Measurements from ENCODE around the gene ECHS1. TPM values are rescaled to one million over a fixed set of nuclear protein-coding genes. Genes with fewer than 3 reads are reported as not detected.
A peak's percentile ranks its signal among the peaks of the same experiment; 100 is the strongest.
"Not testable (repeated sequence)": the region's sequence is repeated elsewhere in the genome, so short reads cannot be mapped to it uniquely, and the experiment has no call there.

Gene ECHS1
- total and polyA plus RNA-seq, 10 donors, result 29.8 to 81.2 (median 45.8) TPM

DNA sequence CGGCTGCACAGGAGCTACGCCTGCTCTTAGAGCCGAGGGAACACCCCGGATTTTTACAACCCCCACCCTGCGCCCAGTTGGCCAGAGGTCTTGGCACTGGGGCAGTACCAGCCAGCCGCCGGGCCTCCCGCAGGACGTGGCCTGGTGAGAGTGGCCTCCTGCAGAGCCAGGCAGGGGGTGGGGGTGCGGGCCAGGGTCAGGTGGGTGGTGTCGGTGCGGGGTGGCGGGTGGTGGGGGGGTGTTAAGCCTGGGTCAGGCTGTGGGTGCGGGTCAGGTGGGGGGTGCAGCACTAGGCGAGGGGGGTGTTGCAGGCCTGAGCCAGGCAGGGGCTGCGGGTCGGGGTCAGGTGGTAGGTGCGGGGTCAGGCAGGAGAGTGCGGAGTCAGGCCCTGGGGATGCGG lies 647 bp downstream of the ECHS1 start:
- peak; percentile 88 for DNase-seq
- peak overlapping the region in 4 of 8 donors; percentile 69 to 91 (median 76) for H3K4me3 ChIP-seq
- WGBS, 5 donors, result 47 to 60% (median 51%) methylated on average over 11 to 20 of the region's 20 CpGs
- intact Hi-C loops (cut with DNase I; ENCODE audit: low total_unique reads), result no loop called here
- peaks cover 0 to 40% (median 26%) of the 10 kb centered on the region in 6 donors for H3K36me3 ChIP-seq
- H3K27ac ChIP-seq, result peak overlapping the region in 2 of 8 donors; percentile 14 to 92
- no peaks in the 10 kb centered on the region for H3K9me3 ChIP-seq
- H3K27me3 ChIP-seq (replicated peaks in 1 of 7), result no peaks in the 10 kb centered on the region
- TF ChIP-seq POLR2AphosphoS5 (IDR thresholded peaks at IDR 0.05) (no peak), POLR2A (IDR thresholded peaks at IDR 0.05) (no peak)
- TF ChIP-seq, protein P1, sequence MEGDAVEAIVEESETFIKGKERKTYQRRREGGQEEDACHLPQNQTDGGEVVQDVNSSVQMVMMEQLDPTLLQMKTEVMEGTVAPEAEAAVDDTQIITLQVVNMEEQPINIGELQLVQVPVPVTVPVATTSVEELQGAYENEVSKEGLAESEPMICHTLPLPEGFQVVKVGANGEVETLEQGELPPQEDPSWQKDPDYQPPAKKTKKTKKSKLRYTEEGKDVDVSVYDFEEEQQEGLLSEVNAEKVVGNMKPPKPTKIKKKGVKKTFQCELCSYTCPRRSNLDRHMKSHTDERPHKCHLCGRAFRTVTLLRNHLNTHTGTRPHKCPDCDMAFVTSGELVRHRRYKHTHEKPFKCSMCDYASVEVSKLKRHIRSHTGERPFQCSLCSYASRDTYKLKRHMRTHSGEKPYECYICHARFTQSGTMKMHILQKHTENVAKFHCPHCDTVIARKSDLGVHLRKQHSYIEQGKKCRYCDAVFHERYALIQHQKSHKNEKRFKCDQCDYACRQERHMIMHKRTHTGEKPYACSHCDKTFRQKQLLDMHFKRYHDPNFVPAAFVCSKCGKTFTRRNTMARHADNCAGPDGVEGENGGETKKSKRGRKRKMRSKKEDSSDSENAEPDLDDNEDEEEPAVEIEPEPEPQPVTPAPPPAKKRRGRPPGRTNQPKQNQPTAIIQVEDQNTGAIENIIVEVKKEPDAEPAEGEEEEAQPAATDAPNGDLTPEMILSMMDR (IDR thresholded peaks at IDR 0.05 in 8 of 11, conservative IDR thresholded peaks at IDR 0.05 in 3 of 11), result no peak
- H3K4me1 ChIP-seq, result peaks cover 6 to 31% (median 21%) of the 10 kb centered on the region in 6 donors

DNA sequence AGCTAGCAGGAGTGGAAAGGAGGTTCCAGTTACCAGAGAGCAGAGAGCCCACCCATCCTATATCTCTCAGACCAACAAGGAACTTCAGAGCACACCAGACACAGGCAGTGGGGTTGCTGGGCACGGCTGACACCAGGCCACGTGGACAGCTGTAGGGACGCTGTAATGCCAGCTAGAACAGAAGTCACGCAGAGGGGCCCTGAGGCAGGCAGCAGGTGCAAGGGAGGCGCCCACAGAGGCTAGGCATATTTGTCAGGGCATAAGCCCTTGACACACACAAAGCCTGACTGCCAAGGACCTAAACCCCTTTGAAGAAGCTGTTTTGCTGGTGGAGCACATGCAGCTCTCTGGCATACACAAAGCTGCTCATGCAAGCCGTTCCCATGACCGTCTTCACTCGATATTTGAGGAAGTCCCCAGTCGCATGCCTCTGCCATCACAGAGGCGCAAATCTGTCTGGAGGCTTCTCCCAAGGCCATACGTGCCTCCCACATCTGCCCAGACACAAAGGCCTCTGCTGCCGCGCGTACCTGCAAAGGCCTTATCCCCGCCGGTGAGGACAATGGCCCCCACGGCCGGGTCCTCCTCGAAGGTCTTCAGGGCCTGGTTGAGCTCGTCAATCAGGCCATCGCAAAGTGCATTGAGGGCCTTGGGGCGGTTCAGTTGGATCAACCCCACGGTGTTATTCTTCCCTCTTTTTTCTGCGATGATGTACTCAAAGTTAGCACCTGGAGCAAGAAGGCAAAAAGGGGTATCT lies 2.9 kb downstream of the ECHS1 start:
- peaks cover 0 to 62% (median 45%) of the 10 kb centered on the region in 6 donors for H3K36me3 ChIP-seq
- whole genome bisulfite sequencing, 5 donors, result 87 to 91% (median 91%) methylated on average over 24 of the region's 24 CpGs
- no peaks in the 10 kb centered on the region for H3K27me3 ChIP-seq (replicated peaks in 1 of 7)
- intact Hi-C loops (cut with DNase I; ENCODE audit: low total_unique reads), result no loop called here
- H3K27ac ChIP-seq, result no peak overlapping the region
- peaks cover 6 to 28% (median 18%) of the 10 kb centered on the region in 6 donors for H3K4me1 ChIP-seq
- H3K9me3 ChIP-seq, result no peaks in the 10 kb centered on the region
- no peak for TF ChIP-seq POLR2AphosphoS5 (IDR thresholded peaks at IDR 0.05)
- DNase-seq, result no peak
- H3K4me3 ChIP-seq, result no peak overlapping the region

DNA sequence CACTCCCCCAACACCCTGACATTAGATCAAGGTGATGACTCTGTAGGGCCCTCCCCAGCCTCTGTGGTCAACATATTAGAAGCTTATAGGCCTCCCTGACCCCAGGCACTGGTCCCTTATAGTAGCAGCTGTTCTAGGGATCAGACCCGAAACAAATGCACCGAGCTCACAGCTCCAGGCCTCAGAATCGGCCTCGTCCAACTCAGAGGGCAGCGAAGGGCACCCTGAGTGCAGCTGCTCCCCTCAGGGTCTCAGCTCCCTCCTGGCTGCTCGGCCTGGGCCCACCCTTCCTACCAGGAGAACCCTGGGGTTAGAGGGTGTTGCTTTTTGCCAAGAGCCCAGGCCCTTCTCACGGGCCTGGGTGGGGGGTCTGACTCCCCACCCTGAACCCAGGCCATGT lies 5.0 kb downstream of the ECHS1 start:
- H3K4me3 ChIP-seq, result no peak overlapping the region
- 90 to 98% (median 94%) methylated on average over 7 of the region's 7 CpGs for WGBS, 5 donors
- no peak overlapping the region for H3K27ac ChIP-seq
- TF ChIP-seq POLR2AphosphoS5 (IDR thresholded peaks at IDR 0.05), result no peak
- no peak for TF ChIP-seq POLR2A (IDR thresholded peaks at IDR 0.05)
- TF ChIP-seq, protein P1 (IDR thresholded peaks at IDR 0.05 in 8 of 11, conservative IDR thresholded peaks at IDR 0.05 in 3 of 11), result no peak
- no peak for DNase-seq
- H3K36me3 ChIP-seq, result peaks cover 0 to 82% (median 63%) of the 10 kb centered on the region in 6 donors
- peaks cover 6 to 14% (median 10%) of the 10 kb centered on the region in 6 donors for H3K4me1 ChIP-seq
- H3K9me3 ChIP-seq, result no peaks in the 10 kb centered on the region
- no peaks in the 10 kb centered on the region for H3K27me3 ChIP-seq (replicated peaks in 1 of 7)
- intact Hi-C loops (cut with DNase I; ENCODE audit: low total_unique reads), result no loop called here

DNA sequence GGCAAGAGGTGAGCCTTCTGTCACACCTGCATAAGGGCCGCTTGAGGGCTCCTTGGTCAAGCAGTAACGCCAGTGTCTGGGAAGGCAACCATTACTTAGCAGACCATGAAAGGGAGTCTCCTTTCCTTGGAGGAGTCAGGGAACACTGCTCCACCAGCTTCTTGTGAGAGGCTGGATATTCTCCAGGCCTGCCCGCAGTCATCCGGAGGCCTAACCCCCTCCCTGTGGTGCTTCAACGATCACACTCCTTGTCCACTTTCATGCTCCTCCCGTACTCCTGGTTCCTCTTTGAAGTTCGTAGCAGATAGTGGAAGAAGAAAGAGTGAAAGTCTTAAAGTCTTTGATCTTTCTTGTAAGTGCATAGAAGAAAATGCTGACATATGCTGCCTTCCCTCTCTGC lies 5.7 kb downstream of the ECHS1 start:
- peaks cover 0 to 89% (median 70%) of the 10 kb centered on the region in 6 donors for H3K36me3 ChIP-seq
- H3K9me3 ChIP-seq; DNase-seq; intact Hi-C loops (cut with DNase I; ENCODE audit: low total_unique reads); H3K27me3 ChIP-seq (replicated peaks in 1 of 7); H3K4me3 ChIP-seq; H3K27ac ChIP-seq: not testable (repeated sequence)
- H3K4me1 ChIP-seq, result peaks cover 5 to 11% (median 9%) of the 10 kb centered on the region in 6 donors
- WGBS, 5 donors, result 71 to 85% (median 81%) methylated on average over 1 to 4 of the region's 7 CpGs; no CpG with 5 or more reads in 1 of the 5 donors

DNA sequence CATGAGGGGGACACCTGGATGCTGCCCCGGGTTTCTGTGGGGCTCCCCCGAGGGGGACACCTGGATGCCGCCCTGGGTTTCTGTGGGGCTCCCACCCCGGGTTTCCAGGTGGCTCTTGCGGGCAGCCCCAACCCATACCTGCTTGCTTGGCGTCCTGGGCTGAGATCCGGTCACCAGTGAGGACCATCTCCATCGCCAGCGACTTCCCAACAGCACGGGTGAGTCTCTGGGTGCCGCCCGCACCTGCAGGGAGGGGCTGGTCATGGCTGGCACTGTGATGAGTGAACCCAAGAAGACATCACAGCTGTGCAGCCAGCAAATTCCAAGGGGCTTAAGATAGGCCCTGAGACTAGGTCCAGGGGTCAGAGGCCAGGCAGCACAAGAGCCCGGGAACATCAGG lies 6.4 kb downstream of the ECHS1 start:
- Histone ChIP-seq H3K27ac (no peak overlapping the region), H3K27me3 (replicated peaks in 1 of 7) (no peaks in the 10 kb centered on the region), H3K4me1 (peaks cover 0 to 9% (median 1%) of the 10 kb centered on the region in 6 donors), H3K36me3 (peaks cover 0 to 96% (median 75%) of the 10 kb centered on the region in 6 donors), H3K9me3 (no peaks in the 10 kb centered on the region), H3K4me3 (no peak overlapping the region)
- DNase-seq, result no peak
- intact Hi-C loops (cut with DNase I; ENCODE audit: low total_unique reads), result no loop called here
- 86 to 97% (median 94%) methylated on average over 4 to 13 of the region's 13 CpGs for WGBS, 5 donors
- TF ChIP-seq POLR2A (IDR thresholded peaks at IDR 0.05), result no peak
- no peak for TF ChIP-seq POLR2AphosphoS5 (IDR thresholded peaks at IDR 0.05)
- TF ChIP-seq, protein P1 (IDR thresholded peaks at IDR 0.05 in 8 of 11, conservative IDR thresholded peaks at IDR 0.05 in 3 of 11), result no peak

Measured in spleen (tissue), 11 donors.